MCF 10A (cell line): ENCODE data around the gene LARP1. TPM values are rescaled to one million over a fixed set of nuclear protein-coding genes. Genes with fewer than 3 reads are reported as not detected.
"Not testable (repeated sequence)": the region's sequence is repeated elsewhere in the genome, so short reads cannot be mapped to it uniquely, and the experiment has no call there.

Source experiments
- BruUV-seq: library from RNA; stranded (reverse); fragments of 400-500 nt; replicated peaks from 2 replicates; lab custom pipeline; 2021; lab: Mats Ljungman, UMichigan
- CTCF ChIA-PET: fragments of 300-600 bp; sonication (Branson Sonifier 250); formaldehyde crosslinking; extraction: SDS; loops from one replicate; lab custom pipeline; 2021; ENCODE audit warnings: antibody characterized with exemption, inconsistent platforms; lab: Yijun Ruan, JAX
- POLR2A ChIA-PET: fragments of 300-600, 350-650 bp; sonication (Branson Sonifier 250); formaldehyde crosslinking; extraction: SDS; loops from one replicate; lab custom pipeline; 2020; ENCODE audit warnings: antibody characterized with exemption, inconsistent platforms; lab: Yijun Ruan, JAX
- DNase-seq: peaks from one replicate; pipeline ENCODE4 v3.0.0-alpha.2; 2018; ENCODE audit not compliant: unreplicated experiment
- H3K27ac Mint-ChIP-seq: one replicate; pipeline ENCODE4 v1.8.0; 2022; ENCODE audit warnings: mild to moderate bottlenecking, low read depth, mixed read lengths; ENCODE audit not compliant: unreplicated experiment
- H3K27me3 Mint-ChIP-seq: one replicate; pipeline ENCODE4 v1.8.0; 2022; ENCODE audit warnings: mixed read lengths; ENCODE audit not compliant: insufficient read depth, unreplicated experiment
- H3K36me3 Mint-ChIP-seq: one replicate; pipeline ENCODE4 v1.8.0; 2022; ENCODE audit warnings: mild to moderate bottlenecking, moderate library complexity, mixed read lengths; ENCODE audit not compliant: insufficient read depth, unreplicated experiment
- H3K4me1 Mint-ChIP-seq: one replicate; pipeline ENCODE4 v1.8.0; 2022; ENCODE audit warnings: mixed read lengths; ENCODE audit not compliant: insufficient read depth, unreplicated experiment
- H3K4me3 Mint-ChIP-seq: one replicate; pipeline ENCODE4 v1.8.0; 2022; ENCODE audit warnings: mild to moderate bottlenecking, moderate library complexity, mixed read lengths; ENCODE audit not compliant: unreplicated experiment
- H3K9me3 Mint-ChIP-seq: one replicate; pipeline ENCODE4 v1.8.0; 2022; ENCODE audit warnings: mixed read lengths; ENCODE audit not compliant: unreplicated experiment
- intact Hi-C: fragments of 100-400 bp; cut with micrococcal nuclease; formaldehyde crosslinking; loops from 2 replicates; pipeline ENCODE4 v1.14.1; 2022
- total RNA-seq: library from RNA; stranded (reverse); gene quantifications from 2 replicates; pipeline ENCODE4 v1.2.3, GENCODE V29; 2022
- TF ChIP-seq, protein P1 (sequence below): fragments of 200-600 bp; IDR thresholded peaks from one replicate; pipeline ENCODE4 v1.8.0; 2022; ENCODE audit warnings: antibody characterized with exemption, mild to moderate bottlenecking; ENCODE audit not compliant: unreplicated experiment

The LARP1 gene
- total RNA-seq, 1 experiment from 2014 or later = 340 TPM

DNA sequence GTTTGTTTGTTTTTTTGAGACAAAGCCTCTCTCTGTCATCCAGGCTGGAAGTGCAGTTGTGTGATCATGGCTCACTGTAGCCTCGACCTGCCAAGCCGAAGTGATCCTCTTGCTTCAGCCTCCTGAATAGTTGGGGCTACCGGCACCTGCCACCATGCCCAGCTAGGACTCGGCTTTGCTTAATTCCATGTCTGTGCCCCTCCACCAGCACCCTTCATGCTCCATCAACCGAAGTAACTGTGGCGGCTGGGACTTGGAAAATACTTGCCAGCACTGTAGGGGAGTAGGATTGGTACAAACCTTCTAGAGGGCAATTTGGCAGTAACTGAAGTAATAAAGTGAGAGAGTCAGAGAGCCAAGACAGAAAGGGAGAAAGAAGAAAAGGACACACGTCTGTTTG is 76.3 kb downstream of the LARP1 start:
- H3K36me3 Mint-ChIP-seq = peaks cover 39% of the 10 kb centered on the region
- no peaks in the 10 kb centered on the region for H3K9me3 Mint-ChIP-seq
- no peak overlapping the region for H3K4me3 Mint-ChIP-seq
- no peaks in the 10 kb centered on the region for H3K27me3 Mint-ChIP-seq
- TF ChIP-seq, protein P1, sequence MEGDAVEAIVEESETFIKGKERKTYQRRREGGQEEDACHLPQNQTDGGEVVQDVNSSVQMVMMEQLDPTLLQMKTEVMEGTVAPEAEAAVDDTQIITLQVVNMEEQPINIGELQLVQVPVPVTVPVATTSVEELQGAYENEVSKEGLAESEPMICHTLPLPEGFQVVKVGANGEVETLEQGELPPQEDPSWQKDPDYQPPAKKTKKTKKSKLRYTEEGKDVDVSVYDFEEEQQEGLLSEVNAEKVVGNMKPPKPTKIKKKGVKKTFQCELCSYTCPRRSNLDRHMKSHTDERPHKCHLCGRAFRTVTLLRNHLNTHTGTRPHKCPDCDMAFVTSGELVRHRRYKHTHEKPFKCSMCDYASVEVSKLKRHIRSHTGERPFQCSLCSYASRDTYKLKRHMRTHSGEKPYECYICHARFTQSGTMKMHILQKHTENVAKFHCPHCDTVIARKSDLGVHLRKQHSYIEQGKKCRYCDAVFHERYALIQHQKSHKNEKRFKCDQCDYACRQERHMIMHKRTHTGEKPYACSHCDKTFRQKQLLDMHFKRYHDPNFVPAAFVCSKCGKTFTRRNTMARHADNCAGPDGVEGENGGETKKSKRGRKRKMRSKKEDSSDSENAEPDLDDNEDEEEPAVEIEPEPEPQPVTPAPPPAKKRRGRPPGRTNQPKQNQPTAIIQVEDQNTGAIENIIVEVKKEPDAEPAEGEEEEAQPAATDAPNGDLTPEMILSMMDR = no peak
- ChIA-PET POLR2A (interaction anchor here (1.1 to 4.4 kb wide), 4 partner anchors 13 to 71 kb away, joined by 3 to 78 read pairs (median 18); partner anchors contain the start of genes CNOT8 and FAXDC2), CTCF (no interaction called here)
- peaks cover 47% of the 10 kb centered on the region for H3K4me1 Mint-ChIP-seq
- DNase-seq = no peak
- H3K27ac Mint-ChIP-seq = peak overlapping the region; percentile 87
- intact Hi-C loops = loop anchor here (2.0 kb wide), 1 partner anchor 27 kb away; the partner anchor contains the start of gene CNOT8
- BruUV-seq = no TSS peak

DNA sequence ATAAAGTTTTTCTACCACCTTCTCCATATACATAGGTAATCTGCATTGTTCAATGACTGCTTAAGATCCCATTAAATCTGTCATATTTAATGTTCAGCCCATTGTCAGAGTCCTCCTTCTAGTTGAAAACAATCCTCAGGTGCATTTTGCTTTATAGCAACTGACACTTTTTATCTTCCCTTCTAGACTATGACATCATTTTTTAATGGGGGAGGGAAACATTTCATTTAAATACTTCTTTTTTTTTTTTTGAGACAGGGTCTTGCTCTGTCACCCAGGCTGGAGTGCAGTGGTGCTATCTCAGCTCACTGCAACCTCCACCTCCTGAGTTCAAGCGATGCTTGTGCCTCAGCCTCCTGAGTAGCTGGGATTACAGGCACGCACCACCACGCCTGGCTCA is 77.6 kb downstream of the LARP1 start:
- CTCF ChIA-PET = interaction anchor here (0.6 to 1.4 kb wide), 4 partner anchors 11 to 184 kb away, joined by 4 to 6 read pairs (median 5); no protein-coding TSS in a partner anchor
- BruUV-seq, intact Hi-C loops, H3K9me3 Mint-ChIP-seq, H3K27ac Mint-ChIP-seq, H3K27me3 Mint-ChIP-seq, DNase-seq, H3K4me3 Mint-ChIP-seq: not testable (repeated sequence)
- POLR2A ChIA-PET = interaction anchor here (0.8 to 1.2 kb wide), 4 partner anchors 8 to 73 kb away, joined by 3 read pairs; no protein-coding TSS in a partner anchor
- Mint-ChIP-seq H3K36me3 (peaks cover 52% of the 10 kb centered on the region), H3K4me1 (peaks cover 45% of the 10 kb centered on the region)

DNA sequence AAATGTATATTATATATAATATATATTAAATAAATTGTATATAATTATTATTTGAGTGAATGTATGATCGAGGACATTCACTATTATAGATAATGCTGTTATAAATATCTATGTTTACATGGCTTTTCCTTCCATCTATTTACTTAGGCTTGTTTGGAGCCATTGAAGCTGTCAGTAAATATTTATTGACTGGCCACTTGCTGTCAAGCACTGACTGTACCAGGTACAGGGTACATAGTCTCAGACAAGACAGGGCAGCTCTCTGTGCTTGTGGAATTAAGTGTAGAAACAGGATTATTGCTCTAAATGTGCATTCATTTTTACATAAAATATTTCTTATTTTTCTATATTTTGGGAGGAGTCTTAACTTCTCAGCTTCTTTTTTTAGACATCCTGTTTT is 78.9 kb downstream of the LARP1 start:
- intact Hi-C loops = no loop called here
- ChIA-PET CTCF (interaction anchor here (0.7 to 2.9 kb wide), 5 partner anchors 9 to 762 kb away, joined by 3 to 21 read pairs (median 4); no protein-coding TSS in a partner anchor), POLR2A (interaction anchor here (0.7 to 3.8 kb wide), 7 partner anchors 9 to 859 kb away, joined by 3 to 37 read pairs (median 6); partner anchors contain the start of genes CNOT8 and FAXDC2)
- Mint-ChIP-seq H3K4me1 (peaks cover 32% of the 10 kb centered on the region), H3K27ac (peak overlapping the region; percentile 52), H3K36me3 (peaks cover 59% of the 10 kb centered on the region), H3K27me3 (no peaks in the 10 kb centered on the region), H3K4me3 (no peak overlapping the region), H3K9me3 (no peaks in the 10 kb centered on the region)
- TF ChIP-seq, protein P1 = no peak
- no TSS peak for BruUV-seq
- DNase-seq = no peak

DNA sequence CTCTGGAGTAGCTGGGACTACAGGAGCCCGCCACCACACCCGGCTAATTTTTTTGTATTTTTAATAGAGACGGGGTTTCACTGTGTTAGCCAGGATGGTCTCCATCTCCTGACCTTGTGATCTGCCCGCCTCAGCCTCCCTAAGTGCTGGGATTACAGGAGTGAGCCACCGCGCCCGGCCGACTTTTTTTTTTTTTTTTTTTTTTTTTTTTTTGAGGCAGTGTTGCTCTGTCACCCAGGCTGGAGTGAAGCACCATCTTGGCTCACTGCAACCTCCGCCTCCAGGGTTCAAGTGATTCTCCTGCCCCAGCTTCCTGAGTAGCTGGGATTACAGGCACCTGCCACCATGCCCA is 80.5 kb downstream of the LARP1 start:
- intact Hi-C loops, H3K27me3 Mint-ChIP-seq, DNase-seq, H3K9me3 Mint-ChIP-seq, BruUV-seq: not testable (repeated sequence)
- peak overlapping the region; percentile 52 for H3K27ac Mint-ChIP-seq
- ChIA-PET CTCF (interaction anchor here (0.7 to 2.9 kb wide), 6 partner anchors 9 to 315 kb away, joined by 3 to 21 read pairs (median 4); no protein-coding TSS in a partner anchor), POLR2A (interaction anchor here (0.5 to 3.8 kb wide), 7 partner anchors 9 to 73 kb away, joined by 3 to 37 read pairs (median 4); partner anchors contain the start of genes CNOT8 and FAXDC2)
- peaks cover 20% of the 10 kb centered on the region for H3K4me1 Mint-ChIP-seq
- H3K4me3 Mint-ChIP-seq = peak overlapping the region; percentile 40
- H3K36me3 Mint-ChIP-seq = peaks cover 67% of the 10 kb centered on the region

DNA sequence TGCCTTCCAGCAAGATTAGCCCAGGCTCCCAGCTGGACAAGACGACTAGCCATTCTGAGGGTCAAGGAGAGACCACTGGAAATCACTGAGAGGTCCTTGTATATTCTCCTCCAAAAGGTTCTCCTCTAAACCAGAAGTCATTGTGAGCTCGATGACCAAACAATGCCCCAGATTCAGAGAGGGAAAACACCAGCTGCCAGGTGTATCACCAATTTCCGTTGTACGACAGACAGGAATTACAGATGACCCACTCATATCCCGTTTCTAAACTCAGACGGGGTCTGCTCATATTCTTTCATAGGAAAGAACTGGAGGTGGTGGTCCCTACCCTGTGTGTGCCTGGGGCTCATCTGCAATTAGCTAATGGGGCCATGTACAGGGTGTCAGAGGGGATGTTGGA is 81.0 kb downstream of the LARP1 start:
- H3K36me3 Mint-ChIP-seq = peaks cover 67% of the 10 kb centered on the region
- TF ChIP-seq, protein P1 = no peak
- intact Hi-C loops = no loop called here
- BruUV-seq = no TSS peak
- CTCF ChIA-PET = interaction anchor here (0.5 to 2.9 kb wide), 7 partner anchors 9 to 316 kb away, joined by 3 to 21 read pairs (median 4); no protein-coding TSS in a partner anchor
- peak overlapping the region; percentile 52 for H3K27ac Mint-ChIP-seq
- no peak overlapping the region for H3K4me3 Mint-ChIP-seq
- no peaks in the 10 kb centered on the region for H3K27me3 Mint-ChIP-seq
- no peaks in the 10 kb centered on the region for H3K9me3 Mint-ChIP-seq
- POLR2A ChIA-PET = interaction anchor here (0.6 to 3.8 kb wide), 6 partner anchors 8 to 677 kb away, joined by 3 to 37 read pairs (median 4); partner anchors contain the start of genes CNOT8 and FAXDC2
- peaks cover 17% of the 10 kb centered on the region for H3K4me1 Mint-ChIP-seq
- no peak for DNase-seq
